Prostate gland (tissue), 2 donors: ENCODE results near the gene ORC2. TPM values are rescaled to one million over a fixed set of nuclear protein-coding genes. Genes with fewer than 3 reads are reported as not detected.

Experiments
- DNase-seq: peaks from one replicate; pipeline ENCODE4 v3.0.0-alpha.2; 2019; ENCODE audit warnings: low spot score
- H3K27ac ChIP-seq, 2 donors: fragments of 200-600 bp; sonication (generic); 2 replicates each; pipeline ENCODE4 v1.5.1; 2017 to 2019
- H3K27me3 ChIP-seq: fragments of 200-600 bp; sonication (generic); replicated peaks from 2 replicates; pipeline ENCODE4 v1.5.1; 2019; ENCODE audit not compliant: insufficient read depth
- H3K36me3 ChIP-seq, 2 donors: fragments of 200-600 bp; sonication (generic); 1 replicate in 1 of 2; 2 replicates in 1 of 2; pipeline versions ENCODE4 v1.5.1 to v1.8.1; 2017 to 2019
- H3K4me1 ChIP-seq: fragments of 200-600 bp; sonication (generic); replicated peaks from 2 replicates; pipeline ENCODE4 v1.5.1; 2019
- H3K4me3 ChIP-seq, 2 donors: fragments of 200-600 bp; sonication (generic); 2 replicates each; pipeline ENCODE4 v1.5.1; 2017 to 2019
- H3K9me3 ChIP-seq: fragments of 200-600 bp; sonication (generic); 2 replicates; pipeline ENCODE4 v1.5.1; 2017
- POLR2A ChIP-seq: fragments of 450-650 bp; IDR thresholded peaks from one replicate; pipeline ENCODE4 v1.6.1; 2016; ENCODE audit warnings: antibody characterized with exemption, mild to moderate bottlenecking
- POLR2AphosphoS5 ChIP-seq: sonication (generic); formaldehyde crosslinking; IDR thresholded peaks from one replicate; pipeline ENCODE4 v1.6.1; 2017; ENCODE audit warnings: antibody characterized with exemption
- WGBS: methylation state at CpG from one replicate; pipeline ENCODE4 v1.1.5; 2018; 5-methylcytosine and 5-hydroxymethylcytosine counted together
- intact Hi-C: fragments of 100-400 bp; cut with DNase I; formaldehyde crosslinking; loops from one replicate; pipeline ENCODE4 v1.14.2; 2022
- total RNA-seq, 2 donors: library from RNA; depleted of rRNA; stranded (reverse); fragments of >200 nt; gene quantifications; one replicate each; pipeline ENCODE4 v1.1.0, GENCODE V29; 2016
- TF ChIP-seq, protein P1 (sequence below), 4 experiments: fragments of 200-600 bp in 2 of 4; fragments of 450-650 bp in 2 of 4; sonication (generic) in 2 of 4; IDR thresholded peaks; 1 replicate in 3 of 4; 2 replicates in 1 of 4; pipeline ENCODE4 v1.5.1; 2016 to 2019; ENCODE audit warnings: antibody characterized with exemption in 4 of 4, mild to moderate bottlenecking in 2 of 4, moderate library complexity in 2 of 4

Gene ORC2
- total RNA-seq, 2 donors from 2014 or later, result 21.9 to 32.1 TPM

DNA sequence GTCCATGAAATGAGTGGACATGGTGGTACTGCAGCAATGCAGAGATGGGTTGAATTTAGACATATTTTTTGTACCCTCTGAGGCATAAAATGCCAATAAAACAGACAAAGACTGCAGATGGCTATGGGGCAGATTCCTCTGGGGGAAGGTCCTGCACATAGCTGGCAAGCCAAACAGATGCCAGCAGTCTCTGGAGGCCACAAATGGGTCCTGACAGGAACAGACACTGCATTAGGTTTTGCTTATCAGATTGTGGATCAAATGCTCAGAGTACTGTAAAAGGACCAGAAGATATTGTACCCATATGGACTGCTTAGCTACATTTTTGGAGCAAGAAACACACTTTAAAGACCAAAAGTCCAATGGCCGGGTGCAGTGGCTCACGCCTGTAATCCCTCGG is 40.9 kb upstream of the ORC2 start:
- H3K9me3 ChIP-seq, result no peaks in the 10 kb centered on the region
- no peak overlapping the region for H3K4me3 ChIP-seq
- H3K4me1 ChIP-seq, result no peaks in the 10 kb centered on the region
- no peaks in the 10 kb centered on the region for H3K27me3 ChIP-seq
- TF ChIP-seq POLR2A, result no peak
- no peak for TF ChIP-seq POLR2AphosphoS5
- H3K36me3 ChIP-seq, result no peaks in the 10 kb centered on the region
- intact Hi-C loops, result no loop called here
- H3K27ac ChIP-seq, result no peak overlapping the region
- WGBS, result 93% methylated on average over 3 of the region's 3 CpGs
- DNase-seq, result no peak

DNA sequence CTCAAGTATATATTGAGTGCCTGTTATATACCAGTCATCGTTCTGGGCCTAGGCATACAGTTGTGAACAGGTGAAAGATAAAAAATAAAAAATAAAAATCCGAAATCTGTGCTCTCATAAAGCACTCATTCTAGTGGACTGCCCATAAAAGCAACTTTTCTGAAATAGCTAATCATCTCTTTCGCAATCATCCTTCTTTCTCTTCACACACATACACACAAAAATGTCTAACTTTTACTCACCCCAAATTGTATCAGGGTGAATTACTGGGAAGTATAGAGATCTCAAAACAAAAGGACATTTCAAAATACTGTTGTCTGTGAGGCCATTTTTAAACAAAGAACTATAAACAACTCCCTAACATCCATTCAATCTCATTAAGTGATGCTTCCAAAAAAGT is 29.6 kb upstream of the ORC2 start:
- no peak for DNase-seq
- H3K36me3 ChIP-seq, result no peaks in the 10 kb centered on the region
- H3K4me3 ChIP-seq, result no peak overlapping the region
- no peaks in the 10 kb centered on the region for H3K4me1 ChIP-seq
- intact Hi-C loops, result no loop called here
- TF ChIP-seq POLR2A (no peak), POLR2AphosphoS5 (no peak)
- TF ChIP-seq, protein P1, sequence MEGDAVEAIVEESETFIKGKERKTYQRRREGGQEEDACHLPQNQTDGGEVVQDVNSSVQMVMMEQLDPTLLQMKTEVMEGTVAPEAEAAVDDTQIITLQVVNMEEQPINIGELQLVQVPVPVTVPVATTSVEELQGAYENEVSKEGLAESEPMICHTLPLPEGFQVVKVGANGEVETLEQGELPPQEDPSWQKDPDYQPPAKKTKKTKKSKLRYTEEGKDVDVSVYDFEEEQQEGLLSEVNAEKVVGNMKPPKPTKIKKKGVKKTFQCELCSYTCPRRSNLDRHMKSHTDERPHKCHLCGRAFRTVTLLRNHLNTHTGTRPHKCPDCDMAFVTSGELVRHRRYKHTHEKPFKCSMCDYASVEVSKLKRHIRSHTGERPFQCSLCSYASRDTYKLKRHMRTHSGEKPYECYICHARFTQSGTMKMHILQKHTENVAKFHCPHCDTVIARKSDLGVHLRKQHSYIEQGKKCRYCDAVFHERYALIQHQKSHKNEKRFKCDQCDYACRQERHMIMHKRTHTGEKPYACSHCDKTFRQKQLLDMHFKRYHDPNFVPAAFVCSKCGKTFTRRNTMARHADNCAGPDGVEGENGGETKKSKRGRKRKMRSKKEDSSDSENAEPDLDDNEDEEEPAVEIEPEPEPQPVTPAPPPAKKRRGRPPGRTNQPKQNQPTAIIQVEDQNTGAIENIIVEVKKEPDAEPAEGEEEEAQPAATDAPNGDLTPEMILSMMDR (IDR thresholded peaks at IDR 0.05), result no peak
- H3K9me3 ChIP-seq, result no peaks in the 10 kb centered on the region
- H3K27ac ChIP-seq, result no peak overlapping the region
- 96% methylated on average over 3 of the region's 3 CpGs for WGBS
- H3K27me3 ChIP-seq, result no peaks in the 10 kb centered on the region

DNA sequence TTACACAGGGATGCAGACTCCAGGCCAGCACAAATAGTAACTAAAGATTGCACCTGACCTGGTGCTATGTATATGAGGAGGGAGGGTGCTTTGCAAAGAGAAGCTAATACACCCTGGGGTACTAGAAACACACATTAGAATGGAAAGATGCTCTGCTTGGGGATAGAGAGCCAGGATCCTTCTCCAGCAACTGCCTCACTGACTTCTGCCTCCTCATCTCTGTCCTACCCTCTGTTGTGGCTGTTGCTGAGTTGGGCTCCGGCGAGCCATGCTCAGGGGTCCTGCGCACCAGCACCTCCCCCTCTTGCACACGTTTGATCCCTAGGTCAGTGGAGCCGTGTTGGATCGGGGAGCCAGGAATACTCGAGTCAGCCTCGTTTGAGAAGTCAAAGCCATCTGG is 23.7 kb upstream of the ORC2 start:
- no peak for TF ChIP-seq POLR2A
- TF ChIP-seq, protein P1 (IDR thresholded peaks at IDR 0.05), result no peak
- TF ChIP-seq POLR2AphosphoS5, result no peak
- H3K4me1 ChIP-seq, result no peaks in the 10 kb centered on the region
- no peak overlapping the region for H3K4me3 ChIP-seq
- H3K36me3 ChIP-seq, result no peaks in the 10 kb centered on the region
- H3K27me3 ChIP-seq, result no peaks in the 10 kb centered on the region
- intact Hi-C loops, result no loop called here
- no peak for DNase-seq
- H3K9me3 ChIP-seq, result no peaks in the 10 kb centered on the region
- H3K27ac ChIP-seq, result no peak overlapping the region
- WGBS, result 80% methylated on average over 8 of the region's 8 CpGs

DNA sequence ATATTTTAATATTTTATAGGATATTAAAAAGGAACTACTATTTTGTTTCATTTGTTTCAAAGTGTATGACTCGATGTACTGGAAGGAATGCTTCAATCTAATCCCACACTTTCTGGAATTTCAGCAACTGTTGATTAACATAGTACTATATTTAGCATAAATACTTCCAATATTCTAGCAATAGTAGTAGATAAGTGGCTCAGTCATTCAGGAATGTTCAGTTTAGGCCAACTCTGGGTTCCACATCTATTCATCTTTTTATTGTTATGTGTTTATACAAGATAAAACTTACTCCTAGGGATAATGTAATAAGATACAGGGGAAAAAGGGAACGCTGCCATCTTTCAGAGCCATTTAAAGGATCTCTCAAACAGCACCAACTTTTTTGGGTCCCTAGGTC is 22.3 kb upstream of the ORC2 start:
- WGBS, result 77% methylated on average over 2 of the region's 2 CpGs
- TF ChIP-seq, protein P1 (IDR thresholded peaks at IDR 0.05), result no peak
- no peak for TF ChIP-seq POLR2AphosphoS5
- TF ChIP-seq POLR2A, result no peak
- Histone ChIP-seq H3K9me3 (no peaks in the 10 kb centered on the region), H3K4me1 (no peaks in the 10 kb centered on the region), H3K36me3 (no peaks in the 10 kb centered on the region), H3K27ac (no peak overlapping the region), H3K27me3 (no peaks in the 10 kb centered on the region), H3K4me3 (no peak overlapping the region)
- intact Hi-C loops, result no loop called here
- DNase-seq, result no peak

DNA sequence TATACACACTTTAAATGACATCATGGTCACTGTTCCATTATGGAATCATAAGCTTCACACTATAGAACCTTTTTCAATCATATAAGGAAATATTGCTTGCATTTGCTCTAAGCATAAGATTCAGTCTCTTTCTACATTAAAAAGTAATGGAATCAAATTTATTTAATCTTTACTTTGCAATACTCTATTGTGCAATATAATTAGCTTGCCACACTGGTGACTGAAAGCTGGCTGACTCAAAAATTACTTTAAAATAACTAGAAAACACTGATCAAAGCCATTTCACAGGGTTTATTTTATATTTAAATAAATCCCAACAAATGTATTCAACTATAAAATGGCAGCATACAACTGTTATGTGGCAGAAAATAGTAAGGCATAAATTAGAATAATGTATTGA is 13.2 kb upstream of the ORC2 start:
- no peak for DNase-seq
- no peaks in the 10 kb centered on the region for H3K4me1 ChIP-seq
- intact Hi-C loops, result no loop called here

More for the DNA sequence above, 13.2 kb upstream of the ORC2 start:
- no peaks in the 10 kb centered on the region for H3K27me3 ChIP-seq
- TF ChIP-seq POLR2A, result no peak
- TF ChIP-seq, protein P1 (IDR thresholded peaks at IDR 0.05), result no peak
- no peak for TF ChIP-seq POLR2AphosphoS5
- H3K36me3 ChIP-seq, result no peaks in the 10 kb centered on the region
- H3K27ac ChIP-seq, result no peak overlapping the region
- no peaks in the 10 kb centered on the region for H3K9me3 ChIP-seq
- no peak overlapping the region for H3K4me3 ChIP-seq
